ENCODE results near the gene POLG2. TPM values are rescaled to one million over a fixed set of nuclear protein-coding genes. Genes with fewer than 3 reads are reported as not detected.

The POLG2 gene
- total RNA-seq, 4 donors from 2014 or later, result 4.8 to 10.8 (median 6.3) TPM

GRCh38 chr17:64494121-64494520, 2.7 kb downstream of the POLG2 start:
- intact Hi-C loops (cut with DNase I; ENCODE audit: low total_unique reads), result no loop called here
- H3K27me3 ChIP-seq, result no peaks in the 10 kb centered on the region
- DNase-seq, result no peak
- TF ChIP-seq POLR2A (IDR thresholded peaks at IDR 0.05) (no peak), POLR2AphosphoS5 (IDR thresholded peaks at IDR 0.05) (no peak), EP300 (IDR thresholded peaks at IDR 0.05; ENCODE audit: low read depth) (no peak), CTCF (IDR thresholded peaks at IDR 0.05) (no peak)
- peaks cover 0 to 13% (median 3%) of the 10 kb centered on the region in 4 donors for H3K36me3 ChIP-seq
- H3K4me3 ChIP-seq, result no peak overlapping the region
- WGBS, 2 donors (ENCODE audit: low coverage in 1 of 2), result 92 to 95% methylated on average over 2 of the region's 2 CpGs
- H3K27ac ChIP-seq, result no peak overlapping the region
- no peaks in the 10 kb centered on the region for H3K9me3 ChIP-seq
- in situ Hi-C loops (cut with MboI; ENCODE audit: low pct_ligation_motif_present in 1 of 4, low pct_unique_long_range_greater_than_20kb in 1 of 4, low sequenced_read_pairs in 3 of 4), result loop anchor here in 1 of 4 donors (10.0 kb wide), 1 partner anchor 69 kb away; no protein-coding TSS in a partner anchor
- peaks cover 16 to 44% (median 39%) of the 10 kb centered on the region in 4 donors for H3K4me1 ChIP-seq

GRCh38 chr17:64492481-64493109, 4.3 kb downstream of the POLG2 start:
- DNase-seq, result no peak
- TF ChIP-seq POLR2AphosphoS5 (IDR thresholded peaks at IDR 0.05) (no peak), CTCF (IDR thresholded peaks at IDR 0.05) (peak; percentile 45 to 56 (median 49))
- H3K27ac ChIP-seq, result no peak overlapping the region
- in situ Hi-C loops (cut with MboI; ENCODE audit: low pct_ligation_motif_present in 1 of 4, low pct_unique_long_range_greater_than_20kb in 1 of 4, low sequenced_read_pairs in 3 of 4) (loop anchor here in 1 of 4 donors (10.0 kb wide), 1 partner anchor 68 kb away; no protein-coding TSS in a partner anchor), intact Hi-C loops (cut with DNase I; ENCODE audit: low total_unique reads) (no loop called here)
- no peak overlapping the region for H3K4me3 ChIP-seq
- H3K9me3 ChIP-seq, result no peaks in the 10 kb centered on the region
- no peaks in the 10 kb centered on the region for H3K27me3 ChIP-seq
- 74 to 78% methylated on average over 6 of the region's 6 CpGs for WGBS, 2 donors (ENCODE audit: low coverage in 1 of 2)
- H3K36me3 ChIP-seq, result peaks cover 0 to 14% (median 0%) of the 10 kb centered on the region in 4 donors
- peaks cover 16 to 29% (median 25%) of the 10 kb centered on the region in 4 donors for H3K4me1 ChIP-seq

- no peak for TF ChIP-seq POLR2AphosphoS5 (IDR thresholded peaks at IDR 0.05)
- no peak for TF ChIP-seq CTCF (IDR thresholded peaks at IDR 0.05)
- TF ChIP-seq POLR2A (IDR thresholded peaks at IDR 0.05), result no peak
- TF ChIP-seq EP300 (IDR thresholded peaks at IDR 0.05; ENCODE audit: low read depth), result no peak
- Histone ChIP-seq H3K27ac (no peak overlapping the region), H3K9me3 (no peaks in the 10 kb centered on the region), H3K4me1 (peaks cover 16 to 23% (median 19%) of the 10 kb centered on the region in 4 donors), H3K36me3 (peaks cover 0 to 14% (median 0%) of the 10 kb centered on the region in 4 donors), H3K27me3 (no peaks in the 10 kb centered on the region), H3K4me3 (no peak overlapping the region)
- no peak for DNase-seq
- WGBS, 2 donors (ENCODE audit: low coverage in 1 of 2), result 71 to 78% methylated on average over 3 of the region's 3 CpGs
- in situ Hi-C loops (cut with MboI; ENCODE audit: low pct_ligation_motif_present in 1 of 4, low pct_unique_long_range_greater_than_20kb in 1 of 4, low sequenced_read_pairs in 3 of 4), result loop anchor here in 1 of 4 donors (10.0 kb wide), 1 partner anchor 67 kb away; no protein-coding TSS in a partner anchor
- intact Hi-C loops (cut with DNase I; ENCODE audit: low total_unique reads), result no loop called here
These were observed 4.9 kb downstream of the POLG2 start for GRCh38 chr17:64491994-64492393.

- DNase-seq, result peak; percentile 37
These were observed 5.6 kb downstream of the POLG2 start for GRCh38 chr17:64491034-64491860.

More at GRCh38 chr17:64491034-64491860, 5.6 kb downstream of the POLG2 start:
- H3K4me3 ChIP-seq, result no peak overlapping the region
- peak; percentile 35 to 61 (median 51) for TF ChIP-seq CTCF (IDR thresholded peaks at IDR 0.05)
- TF ChIP-seq POLR2A (IDR thresholded peaks at IDR 0.05), result no peak
- peaks cover 16 to 23% (median 19%) of the 10 kb centered on the region in 4 donors for H3K4me1 ChIP-seq
- H3K36me3 ChIP-seq, result peaks cover 0 to 14% (median 0%) of the 10 kb centered on the region in 4 donors
- H3K27ac ChIP-seq, result no peak overlapping the region
- WGBS, 2 donors (ENCODE audit: low coverage in 1 of 2), result 90 to 93% methylated on average over 5 to 13 of the region's 13 CpGs
- in situ Hi-C loops (cut with MboI; ENCODE audit: low pct_ligation_motif_present in 1 of 4, low pct_unique_long_range_greater_than_20kb in 1 of 4, low sequenced_read_pairs in 3 of 4) (loop anchor here in 1 of 4 donors (10.0 kb wide), 1 partner anchor 66 kb away; no protein-coding TSS in a partner anchor), intact Hi-C loops (cut with DNase I; ENCODE audit: low total_unique reads) (no loop called here)
- no peaks in the 10 kb centered on the region for H3K9me3 ChIP-seq
- H3K27me3 ChIP-seq, result no peaks in the 10 kb centered on the region
